Mesenchymal stem cell (in vitro differentiated cells and primary cell): Measurements from ENCODE around the gene SFXN4.
"Not testable (repeated sequence)": the region's sequence is repeated elsewhere in the genome, so short reads cannot be mapped to it uniquely, and the experiment has no call there.

Experiments
- DNase-seq: peaks from one replicate; pipeline ENCODE4 v3.0.0-alpha.2; 2013
- H2AFZ ChIP-seq: one replicate; pipeline ENCODE4 v1.6.1; 2013; ENCODE audit warnings: low read depth, mild to moderate bottlenecking, control low read depth, inconsistent platforms, low read length, moderate library complexity
- H2AK5ac ChIP-seq: 2 replicates; pipeline ENCODE4 v1.6.1; 2013; ENCODE audit warnings: low read length, moderate library complexity, mild to moderate bottlenecking, inconsistent platforms; ENCODE audit not compliant: severe bottlenecking
- H2BK120ac ChIP-seq: one replicate; pipeline ENCODE4 v1.6.1; 2013; ENCODE audit warnings: low read depth, mild to moderate bottlenecking, inconsistent platforms, low read length, moderate library complexity
- H2BK12ac ChIP-seq, 2 experiments: one replicate each; pipeline ENCODE4 v1.6.1; 2013; ENCODE audit warnings: inconsistent platforms in 2 of 2, low read length in 2 of 2, mild to moderate bottlenecking in 2 of 2, moderate library complexity in 2 of 2, control low read depth in 1 of 2
- H2BK15ac ChIP-seq: one replicate; pipeline ENCODE4 v1.6.1; 2013; ENCODE audit warnings: mild to moderate bottlenecking, low read depth, inconsistent platforms; ENCODE audit not compliant: poor library complexity, severe bottlenecking
- H2BK5ac ChIP-seq: 2 replicates; pipeline ENCODE4 v1.6.1; 2013; ENCODE audit warnings: low read depth, mild to moderate bottlenecking, low read length, control low read depth, inconsistent platforms; ENCODE audit not compliant: poor library complexity, severe bottlenecking
- H3K14ac ChIP-seq, 2 experiments: one replicate each; pipeline ENCODE4 v1.6.1; 2013; ENCODE audit warnings: inconsistent platforms in 2 of 2, low read length in 2 of 2, control low read depth in 1 of 2, mild to moderate bottlenecking in 1 of 2, moderate library complexity in 1 of 2
- H3K18ac ChIP-seq, 2 experiments: one replicate each; pipeline ENCODE4 v1.6.1; 2013; ENCODE audit warnings: inconsistent platforms in 2 of 2, low read length in 2 of 2, control low read depth in 1 of 2, low read depth in 1 of 2, mild to moderate bottlenecking in 1 of 2
- H3K23ac ChIP-seq, 2 experiments: one replicate each; pipeline ENCODE4 v1.6.1; 2013; ENCODE audit warnings: inconsistent platforms in 2 of 2, low read length in 2 of 2, mild to moderate bottlenecking in 2 of 2, moderate library complexity in 2 of 2, control low read depth in 1 of 2
- H3K27ac ChIP-seq: 2 replicates; pipeline ENCODE4 v1.5.1; 2013; ENCODE audit warnings: mild to moderate bottlenecking, moderate library complexity, low read length, control low read depth, inconsistent platforms; ENCODE audit not compliant: poor library complexity, severe bottlenecking
- H3K27me3 ChIP-seq, 2 experiments: 2 replicates each; pipeline versions ENCODE4 v1.6.1 to v1.7.0; 2013; ENCODE audit warnings: low read length in 2 of 2, mild to moderate bottlenecking in 2 of 2, moderate library complexity in 2 of 2, control low read depth in 1 of 2, inconsistent platforms in 1 of 2; ENCODE audit not compliant: control insufficient read depth in 1 of 2, insufficient read depth in 1 of 2
- H3K36me3 ChIP-seq, 2 experiments: 2 replicates each; pipeline versions ENCODE4 v1.6.1 to v1.7.0; 2013; ENCODE audit warnings: low read length in 2 of 2, control low read depth in 1 of 2, inconsistent platforms in 1 of 2, low read depth in 1 of 2, mild to moderate bottlenecking in 1 of 2; ENCODE audit not compliant: insufficient read depth in 2 of 2, control insufficient read depth in 1 of 2
- H3K4ac ChIP-seq, 2 experiments: one replicate each; pipeline ENCODE4 v1.6.1; 2013; ENCODE audit warnings: inconsistent platforms in 2 of 2, low read length in 2 of 2, mild to moderate bottlenecking in 2 of 2, moderate library complexity in 2 of 2, control low read depth in 1 of 2, low read depth in 1 of 2
- H3K4me1 ChIP-seq: 2 replicates; pipeline ENCODE4 v1.6.1; 2013; ENCODE audit warnings: low read depth, low read length, control low read depth; ENCODE audit not compliant: control insufficient read depth, insufficient read depth
- H3K4me2 ChIP-seq: 2 replicates; pipeline ENCODE4 v1.6.1; 2013; ENCODE audit warnings: low read length, mild to moderate bottlenecking, inconsistent platforms; ENCODE audit not compliant: poor library complexity, severe bottlenecking
- H3K4me3 ChIP-seq, 2 experiments: 2 replicates each; pipeline versions ENCODE4 v1.5.1 to v1.7.0; 2013; ENCODE audit warnings: low read length in 2 of 2, mild to moderate bottlenecking in 2 of 2, control low read depth in 1 of 2, low read depth in 1 of 2; ENCODE audit not compliant: insufficient read depth in 1 of 2
- H3K79me1 ChIP-seq: replicated peaks from 2 replicates; pipeline ENCODE4 v1.6.1; 2013; ENCODE audit warnings: mild to moderate bottlenecking, control low read depth, low read length, inconsistent platforms; ENCODE audit not compliant: poor library complexity, severe bottlenecking
- H3K9ac ChIP-seq: 2 replicates; pipeline ENCODE4 v1.7.0; 2013; ENCODE audit warnings: mild to moderate bottlenecking, low read length, moderate library complexity
- H3K9me3 ChIP-seq: 2 replicates; pipeline ENCODE4 v1.7.0; 2013; ENCODE audit warnings: mild to moderate bottlenecking, low read length; ENCODE audit not compliant: control insufficient read depth
- H4K8ac ChIP-seq: one replicate; pipeline ENCODE4 v1.6.1; 2013; ENCODE audit warnings: inconsistent platforms, mild to moderate bottlenecking, low read length, moderate library complexity
- H4K91ac ChIP-seq: one replicate; pipeline ENCODE4 v1.6.1; 2013; ENCODE audit warnings: mild to moderate bottlenecking, low read length, inconsistent platforms
- WGBS: methylation state at CpG from one replicate; pipeline ENCODE4 v1.1.7; 2013; ENCODE audit warnings: mixed read lengths; 5-methylcytosine and 5-hydroxymethylcytosine counted together

The SFXN4 gene

DNA sequence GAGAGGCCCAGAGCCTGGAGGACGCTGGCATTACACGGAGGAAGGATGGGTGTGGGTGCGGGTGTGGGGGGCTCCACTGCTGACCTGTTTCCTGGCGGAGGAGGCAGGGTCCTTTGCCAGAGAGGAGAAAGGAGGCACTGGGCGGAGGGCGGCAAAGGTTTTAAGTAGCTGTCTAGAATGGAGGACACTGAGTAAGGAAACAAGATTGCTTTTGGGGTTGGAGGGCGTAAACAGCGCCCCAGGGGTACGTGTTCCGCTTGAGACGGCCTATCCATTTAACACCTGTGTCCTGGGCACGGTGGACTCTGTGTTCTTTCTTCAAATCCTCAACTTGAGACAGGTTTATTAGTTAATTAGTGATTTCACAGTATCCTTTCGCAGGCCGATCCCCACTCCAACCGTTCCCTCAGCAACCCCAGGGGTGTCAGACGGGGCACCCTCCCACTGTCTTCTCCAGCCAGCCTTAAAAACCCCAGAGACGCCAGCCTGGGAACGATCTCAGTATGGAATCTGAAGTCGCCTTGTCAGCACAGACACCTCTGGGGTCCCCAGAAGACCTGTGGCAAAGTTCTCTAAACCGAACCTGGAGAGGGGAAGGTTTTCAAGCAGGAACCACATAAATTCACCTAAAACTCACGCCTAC is 24.8 kb downstream of the SFXN4 start:
- Histone ChIP-seq H2BK120ac (no peak overlapping the region), H2BK5ac (no peak overlapping the region), H3K23ac (no peak overlapping the region), H3K4me3 (no peak overlapping the region), H3K79me1 (no peaks in the 10 kb centered on the region), H3K18ac (no peak overlapping the region), H3K14ac (no peak overlapping the region), H3K9ac (no peak overlapping the region), H2BK15ac (no peak overlapping the region), H3K27ac (no peak overlapping the region), H2AK5ac (no peak overlapping the region), H2AFZ (no peak overlapping the region), H3K4me2 (no peak overlapping the region), H3K9me3 (no peaks in the 10 kb centered on the region), H4K91ac (no peak overlapping the region), H3K36me3 (peaks cover 23 to 29% of the 10 kb centered on the region in 2 experiments), H2BK12ac (no peak overlapping the region), H4K8ac (no peak overlapping the region), H3K27me3 (no peaks in the 10 kb centered on the region), H3K4me1 (no peaks in the 10 kb centered on the region), H3K4ac (no peak overlapping the region)
- 89% methylated on average over 18 of the region's 21 CpGs for WGBS
- DNase-seq, result no peak

DNA sequence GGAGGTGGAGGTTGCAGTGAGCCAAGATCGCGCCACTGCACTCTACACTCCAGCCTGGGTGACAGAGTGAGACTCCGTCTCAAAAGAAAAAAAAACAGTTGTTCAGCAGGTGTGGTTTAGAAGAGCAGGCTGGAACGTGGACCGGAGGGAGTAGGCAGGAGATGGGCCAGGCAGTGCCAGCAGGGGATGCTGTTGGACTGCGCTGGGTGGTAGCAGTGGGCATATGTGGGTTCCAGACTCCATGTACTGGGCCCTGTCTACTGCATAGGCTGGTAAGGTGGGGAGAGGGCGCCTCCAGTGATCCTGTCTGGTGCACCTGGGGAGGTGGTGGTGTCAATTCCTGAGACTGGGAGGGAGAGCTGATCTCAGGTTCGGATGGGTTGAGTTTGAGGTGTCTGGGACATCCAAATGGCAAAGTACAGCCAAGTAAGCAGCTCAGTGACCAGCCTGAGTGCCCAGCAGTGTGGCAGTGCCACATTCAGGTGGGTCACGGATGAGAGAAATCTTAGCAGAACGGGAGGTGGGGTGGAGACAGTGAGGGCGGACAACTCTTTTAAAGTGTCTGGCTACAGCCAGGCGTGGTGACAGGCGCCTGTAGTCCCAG is 25.9 kb downstream of the SFXN4 start:
- H3K14ac ChIP-seq, result no peak overlapping the region
- H2AK5ac ChIP-seq, result no peak overlapping the region
- no peak overlapping the region for H3K18ac ChIP-seq
- H2AFZ ChIP-seq, result no peak overlapping the region
- no peak overlapping the region for H3K4ac ChIP-seq
- H3K4me2 ChIP-seq, result no peak overlapping the region
- H2BK120ac ChIP-seq, result no peak overlapping the region
- no peaks in the 10 kb centered on the region for H3K4me1 ChIP-seq
- no peak overlapping the region for H3K23ac ChIP-seq
- H2BK12ac ChIP-seq, result no peak overlapping the region
- no peak overlapping the region for H2BK15ac ChIP-seq
- H3K79me1 ChIP-seq, result no peaks in the 10 kb centered on the region
- no peaks in the 10 kb centered on the region for H3K9me3 ChIP-seq
- WGBS, result 92% methylated on average over 13 of the region's 13 CpGs
- no peak overlapping the region for H3K27ac ChIP-seq
- no peak overlapping the region for H2BK5ac ChIP-seq
- peak overlapping the region; percentile 78 for H4K91ac ChIP-seq
- H3K9ac ChIP-seq, result no peak overlapping the region
- H3K27me3 ChIP-seq, result no peaks in the 10 kb centered on the region
- peak; percentile 32 for DNase-seq
- no peak overlapping the region for H4K8ac ChIP-seq
- H3K36me3 ChIP-seq, result peaks cover 25 to 29% of the 10 kb centered on the region in 2 experiments
- no peak overlapping the region for H3K4me3 ChIP-seq

DNA sequence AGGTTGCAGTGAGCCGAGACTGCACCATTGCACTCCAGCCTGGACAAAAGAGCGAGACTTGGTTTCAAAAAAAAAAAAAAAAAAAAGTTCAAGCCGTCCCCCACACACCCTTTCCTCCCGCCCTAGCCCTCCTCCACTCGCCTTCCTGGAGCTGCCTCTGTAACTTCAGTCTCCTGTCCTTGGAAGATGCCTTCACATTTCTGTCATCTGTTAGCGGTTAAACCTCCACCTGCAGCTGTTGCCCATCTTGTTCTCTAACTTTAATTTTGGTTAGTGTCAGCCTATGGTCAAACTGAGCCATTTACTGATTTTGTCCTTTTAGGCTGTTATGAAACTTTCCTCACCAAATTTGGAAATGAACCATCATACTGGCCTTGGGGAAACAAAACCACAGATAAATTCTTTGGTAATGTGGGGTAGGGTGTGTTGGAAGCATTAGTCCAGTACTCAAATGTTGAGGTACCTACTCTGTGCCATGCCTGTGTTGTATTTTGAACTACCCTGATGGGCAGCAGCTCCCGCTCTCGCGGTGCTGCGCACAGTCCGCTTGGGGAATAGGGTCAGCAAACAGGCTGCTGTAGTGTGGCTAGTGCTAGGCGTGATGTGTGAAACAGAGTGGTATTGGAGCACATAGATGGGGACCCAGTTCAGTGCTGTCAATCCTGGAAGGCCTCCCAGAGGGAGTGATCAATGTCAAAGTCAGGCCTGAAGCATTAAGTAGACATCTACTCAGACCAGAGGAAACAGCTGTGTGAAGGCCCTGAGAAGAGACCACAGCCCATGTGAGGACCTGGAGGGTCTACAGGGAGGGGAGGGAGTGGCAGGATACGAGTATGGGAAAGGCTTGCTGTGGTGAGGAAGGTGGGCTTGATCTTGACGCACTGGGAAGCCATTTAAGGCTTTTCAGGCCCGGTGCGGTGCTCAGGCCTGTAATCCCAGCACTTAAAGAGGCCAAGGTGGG is 26.9 kb downstream of the SFXN4 start:
- Histone ChIP-seq H3K23ac (no peak overlapping the region), H4K8ac (peak overlapping the region; percentile 48), H3K4me2 (no peak overlapping the region), H2BK15ac (no peak overlapping the region), H3K4me1 (no peaks in the 10 kb centered on the region), H3K9me3 (no peaks in the 10 kb centered on the region), H3K27ac (no peak overlapping the region), H3K79me1 (peaks cover 2% of the 10 kb centered on the region), H3K4ac (no peak overlapping the region), H3K36me3 (peaks cover 31 to 35% of the 10 kb centered on the region in 2 experiments), H4K91ac (no peak overlapping the region), H3K4me3 (no peak overlapping the region), H3K9ac (no peak overlapping the region), H2BK5ac (no peak overlapping the region), H3K18ac (no peak overlapping the region), H3K27me3 (no peaks in the 10 kb centered on the region), H2BK120ac (no peak overlapping the region), H2BK12ac (no peak overlapping the region), H2AK5ac (no peak overlapping the region), H3K14ac (no peak overlapping the region), H2AFZ (no peak overlapping the region)
- 96% methylated on average over 16 of the region's 16 CpGs for WGBS
- DNase-seq, result no peak

DNA sequence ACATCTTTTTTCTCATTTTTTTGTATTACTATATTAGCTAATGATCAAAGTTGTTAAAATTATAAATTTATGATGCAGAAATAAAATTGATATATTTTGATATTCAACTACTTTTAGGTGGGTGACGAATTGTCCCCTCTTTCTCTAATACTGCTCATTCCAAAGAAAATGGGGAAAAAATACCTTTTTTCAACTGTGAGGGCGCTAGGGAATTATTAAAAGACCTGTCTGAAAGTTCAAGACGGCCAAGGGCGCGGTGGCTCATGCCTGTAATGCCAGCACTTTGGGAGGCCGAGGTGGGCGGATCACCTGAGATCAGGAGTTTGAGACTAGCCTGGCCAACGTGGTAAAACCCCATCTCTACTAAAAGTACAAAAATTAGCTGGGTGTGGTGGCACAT is 27.6 kb downstream of the SFXN4 start:
- not testable (repeated sequence) for H3K79me1 ChIP-seq, H3K4me3 ChIP-seq, H3K4me2 ChIP-seq, H3K4ac ChIP-seq, H2BK120ac ChIP-seq, H2BK15ac ChIP-seq, H3K27ac ChIP-seq, H3K9ac ChIP-seq, H2BK12ac ChIP-seq, H2AK5ac ChIP-seq, H2AFZ ChIP-seq, DNase-seq, H2BK5ac ChIP-seq, H3K4me1 ChIP-seq, H3K23ac ChIP-seq, H3K9me3 ChIP-seq, H3K27me3 ChIP-seq, H3K14ac ChIP-seq, H3K18ac ChIP-seq, H4K91ac ChIP-seq, H4K8ac ChIP-seq
- peaks cover 38 to 39% of the 10 kb centered on the region in 2 experiments for H3K36me3 ChIP-seq
- 77% methylated on average over 6 of the region's 8 CpGs for WGBS
